Renal pelvis (tissue), 12 donors: Measurements from ENCODE around the gene NDST3. TPM values are rescaled to one million over a fixed set of nuclear protein-coding genes. Genes with fewer than 3 reads are reported as not detected.
A peak's percentile ranks its signal among the peaks of the same experiment; 100 is the strongest.

Experiments used
- DNase-seq: peaks from one replicate; pipeline ENCODE4 v3.0.0-alpha.2; 2013
- long read RNA-seq, 16 experiments: transcript quantifications; one replicate each; lab custom pipeline, GENCODE V29; 2026
- polyA plus RNA-seq, 3 donors: library from polyadenylated mRNA; unstranded; fragments of 120-200 nt; gene quantifications; one replicate each; pipeline ENCODE4 v1.2.1, GENCODE V29; 2013; ENCODE audit not compliant: insufficient read length in 3 of 3

NDST3 gene
- polyA plus RNA-seq = 1 to 10 TPM; 2.4 to 3.0 (median 2.4) TPM
- long read RNA-seq, donor 1, partial matches to known transcripts = 0 of 1 reads
- long read RNA-seq, donor 1, other reads (novel, unspliced or antisense) = 0 of 1 reads
- long read RNA-seq, donor 2, partial matches to known transcripts = 0 of 2 reads
- long read RNA-seq, donor 2, other reads (novel, unspliced or antisense) = 0 of 2 reads
- long read RNA-seq, donor 3 = 0 reads
- long read RNA-seq, donor 4, partial matches to known transcripts = 0 of 1 reads
- long read RNA-seq, donor 4, other reads (novel, unspliced or antisense) = 0 of 1 reads
- long read RNA-seq, donor 5, partial matches to known transcripts = 0 of 1 reads
- long read RNA-seq, donor 5, other reads (novel, unspliced or antisense) = 0 of 1 reads
- long read RNA-seq, donor 6, partial matches to known transcripts = 6 of 7 reads
- long read RNA-seq, donor 6, other reads (novel, unspliced or antisense) = 0 of 7 reads
- long read RNA-seq, donor 7 = 0 reads
- long read RNA-seq, donor 8 = 0 reads
- long read RNA-seq, donor 9, partial matches to known transcripts = 0 of 1 reads
- long read RNA-seq, donor 9, other reads (novel, unspliced or antisense) = 0 of 1 reads
- long read RNA-seq, donor 10 = 0 reads
- long read RNA-seq, donor 11 = 0 reads
- long read RNA-seq, donor 12 = 0 reads
- long read RNA-seq, donor 13 = 0 reads
- long read RNA-seq, donor 14, partial matches to known transcripts = 0 of 1 reads
- long read RNA-seq, donor 14, other reads (novel, unspliced or antisense) = 0 of 1 reads
- long read RNA-seq, donor 15, partial matches to known transcripts = 0 of 1 reads
- long read RNA-seq, donor 15, other reads (novel, unspliced or antisense) = 0 of 1 reads
- long read RNA-seq, donor 16 = 0 reads

GRCh38 chr4:118034053-118034785, at the start of gene NDST3:
Gene NDST3, plus strand, starts transcription at chr4:118034486. Its CDS starts 19,425 bp downstream, at chr4:118053911.
- peak; percentile 78 for DNase-seq

- no peak for DNase-seq
Observed at GRCh38 chr4:117986321-117986720, 48.0 kb upstream of the NDST3 start.

- no peak for DNase-seq
Observed at GRCh38 chr4:117987464-117987863, 46.8 kb upstream of the NDST3 start.

- no peak for DNase-seq
Observed at GRCh38 chr4:117996891-117997290, 37.4 kb upstream of the NDST3 start.

GRCh38 chr4:118004088-118004487, 30.2 kb upstream of the NDST3 start:
- no peak for DNase-seq

GRCh38 chr4:118005883-118006282, 28.4 kb upstream of the NDST3 start:
- DNase-seq = no peak

GRCh38 chr4:118012142-118012541, 22.1 kb upstream of the NDST3 start:
- DNase-seq = no peak

GRCh38 chr4:118014831-118015230, 19.5 kb upstream of the NDST3 start:
- DNase-seq = no peak

GRCh38 chr4:118018381-118019145, 15.7 kb upstream of the NDST3 start:
- DNase-seq = no peak

- DNase-seq = no peak
Observed at GRCh38 chr4:118026806-118027205, 7.5 kb upstream of the NDST3 start.

GRCh38 chr4:118029224-118029623, 5.1 kb upstream of the NDST3 start:
- DNase-seq = no peak

GRCh38 chr4:118032691-118033090, 1.6 kb upstream of the NDST3 start:
- no peak for DNase-seq

GRCh38 chr4:118033148-118034052, 886 bp upstream of the NDST3 start:
- peak; percentile 58 for DNase-seq

GRCh38 chr4:118035309-118035708, 1.0 kb downstream of the NDST3 start:
- DNase-seq = no peak

GRCh38 chr4:118036336-118036735, 2.0 kb downstream of the NDST3 start:
- no peak for DNase-seq

GRCh38 chr4:118037955-118038354, 3.7 kb downstream of the NDST3 start:
- no peak for DNase-seq

- DNase-seq = no peak
Observed at GRCh38 chr4:118046323-118046722, 12.0 kb downstream of the NDST3 start.

- no peak for DNase-seq
Observed at GRCh38 chr4:118047043-118047442, 12.8 kb downstream of the NDST3 start.

GRCh38 chr4:118058955-118059354, 24.7 kb downstream of the NDST3 start:
- DNase-seq = no peak

- no peak for DNase-seq
Observed at GRCh38 chr4:118059397-118059796, 25.1 kb downstream of the NDST3 start.
